ENCODE results near the gene RNF227. TPM values are rescaled to one million over a fixed set of nuclear protein-coding genes. Genes with fewer than 3 reads are reported as not detected.
A peak's percentile ranks its signal among the peaks of the same experiment; 100 is the strongest.

Gene RNF227
- total and polyA plus RNA-seq, 2 of the 13 experiments (the other 11 are each of a cell fraction or from before 2014, with no cell fraction given) = 0.20 to 0.79 TPM

GRCh38 chr17:7887482-7888183, 28.5 kb downstream of the RNF227 start (continued):
- TF ChIP-seq UBTF (CRISPR knock-in tag; IDR thresholded peaks at IDR 0.05) = peak; percentile 88
- peak; percentile 45 for TF ChIP-seq KAT8 (CRISPR knock-in tag; IDR thresholded peaks at IDR 0.05)
- TF ChIP-seq KDM5B (CRISPR knock-in tag; IDR thresholded peaks at IDR 0.05; ENCODE audit: borderline replicate concordance) = peak; percentile 80
- no peak for TF ChIP-seq TBP (CRISPR knock-in tag; IDR thresholded peaks at IDR 0.05)
- TF ChIP-seq HNRNPL (IDR thresholded peaks at IDR 0.05; ENCODE audit: low read depth, low read length) = no peak
- TF ChIP-seq ZNF775 (CRISPR knock-in tag; IDR thresholded peaks at IDR 0.05; ENCODE audit: borderline replicate concordance) = no peak
- TF ChIP-seq KLF12 (CRISPR knock-in tag; IDR thresholded peaks at IDR 0.05; ENCODE audit: borderline replicate concordance) = no peak
- no peak for TF ChIP-seq ZNF180 (CRISPR knock-in tag; IDR thresholded peaks at IDR 0.05; ENCODE audit: borderline replicate concordance, low read depth)
- no peak for TF ChIP-seq ZNF740 (CRISPR knock-in tag; IDR thresholded peaks at IDR 0.05)
- no peak for TF ChIP-seq SRY (CRISPR knock-in tag; IDR thresholded peaks at IDR 0.05)
- no peak for TF ChIP-seq MIER2 (CRISPR knock-in tag; IDR thresholded peaks at IDR 0.05)
- TF ChIP-seq SNAI1 (CRISPR knock-in tag; IDR thresholded peaks at IDR 0.05; ENCODE audit: borderline replicate concordance) = peak; percentile 39; the same call in 1 of the 2 replicates
- TF ChIP-seq ZSCAN25 (CRISPR knock-in tag; IDR thresholded peaks at IDR 0.05) = peak; percentile 79
- TF ChIP-seq PHF5A (CRISPR knock-in tag; IDR thresholded peaks at IDR 0.05; ENCODE audit: low read depth, unreplicated experiment) = no peak
- TF ChIP-seq MZF1 (CRISPR knock-in tag; IDR thresholded peaks at IDR 0.05; ENCODE audit: borderline replicate concordance) = no peak
- TF ChIP-seq KDM5A (IDR thresholded peaks at IDR 0.05; ENCODE audit: borderline replicate concordance, low read length) = no peak
- TF ChIP-seq KDM2A (CRISPR knock-in tag; IDR thresholded peaks at IDR 0.05; ENCODE audit: borderline replicate concordance, low read depth) = peak; percentile 56; the same call in 1 of the 2 replicates
- peak; percentile 85; the same call in 1 of the 2 replicates for TF ChIP-seq ZNF280B (CRISPR knock-in tag; IDR thresholded peaks at IDR 0.05; ENCODE audit: borderline replicate concordance)
- TF ChIP-seq NR2F6 (IDR thresholded peaks at IDR 0.05) = no peak
- TF ChIP-seq NR2F6 (CRISPR knock-in tag; IDR thresholded peaks at IDR 0.05) = peak; percentile 56; the same call in 1 of the 2 replicates
- peak; percentile 69; the same call in 1 of the 2 replicates for TF ChIP-seq ESRRA (CRISPR knock-in tag; IDR thresholded peaks at IDR 0.05; ENCODE audit: low read depth)
- TF ChIP-seq HES4 (CRISPR knock-in tag; IDR thresholded peaks at IDR 0.05; ENCODE audit: borderline replicate concordance) = 0 out of 2 replicates have a peak, but pooled peaks have one; percentile 63
- TF ChIP-seq DMAP1 (CRISPR knock-in tag; IDR thresholded peaks at IDR 0.05) = peak; percentile 28; the same call in 1 of the 2 replicates
- TF ChIP-seq ZBTB44 (CRISPR knock-in tag; IDR thresholded peaks at IDR 0.05) = no peak
- peak; percentile 52 for TF ChIP-seq TBL1XR1 (IDR thresholded peaks at IDR 0.05; ENCODE audit: borderline replicate concordance, low read length, partially characterized antibody)
